GM19372 (cell line): ENCODE results near the gene LYST.
"Not testable (repeated sequence)": the region's sequence is repeated elsewhere in the genome, so short reads cannot be mapped to it uniquely, and the experiment has no call there.

Experiments
- ATAC-seq: cut with Tn5 transposase; IDR thresholded peaks from one replicate; pipeline ENCODE4 v1.9.1; 2021; ENCODE audit warnings: mild to moderate bottlenecking, low read depth, moderate library complexity; ENCODE audit not compliant: unreplicated experiment

LYST gene

DNA sequence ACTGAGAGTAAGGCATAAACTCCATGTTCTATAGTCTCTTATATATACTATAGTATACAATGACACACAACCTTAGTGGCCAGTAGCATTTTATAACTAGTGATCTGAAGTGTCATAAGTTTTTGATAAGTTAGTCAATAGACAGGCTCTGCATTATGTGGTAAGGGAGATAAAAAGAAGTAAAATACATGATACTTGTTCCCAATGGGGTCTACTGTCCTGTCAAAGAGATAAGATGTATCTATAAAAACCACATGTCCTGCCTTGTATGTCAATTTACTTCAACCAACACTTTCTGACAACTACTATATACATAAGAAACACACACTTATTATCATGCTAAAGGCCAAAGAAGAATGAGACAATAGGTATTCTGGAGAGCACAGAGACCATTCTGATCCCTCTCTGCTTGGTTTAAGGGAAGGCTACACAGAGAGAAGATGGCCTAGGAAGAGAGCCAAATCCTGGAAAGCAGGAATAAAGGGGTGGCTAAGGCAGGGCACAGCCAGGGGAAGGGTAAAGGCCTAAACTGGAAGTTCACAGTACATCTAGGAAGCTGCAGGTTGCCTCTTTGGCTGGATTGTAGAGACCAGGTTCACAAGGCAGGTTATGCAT is 91.4 kb downstream of the LYST start:
- ATAC-seq, result no peak

DNA sequence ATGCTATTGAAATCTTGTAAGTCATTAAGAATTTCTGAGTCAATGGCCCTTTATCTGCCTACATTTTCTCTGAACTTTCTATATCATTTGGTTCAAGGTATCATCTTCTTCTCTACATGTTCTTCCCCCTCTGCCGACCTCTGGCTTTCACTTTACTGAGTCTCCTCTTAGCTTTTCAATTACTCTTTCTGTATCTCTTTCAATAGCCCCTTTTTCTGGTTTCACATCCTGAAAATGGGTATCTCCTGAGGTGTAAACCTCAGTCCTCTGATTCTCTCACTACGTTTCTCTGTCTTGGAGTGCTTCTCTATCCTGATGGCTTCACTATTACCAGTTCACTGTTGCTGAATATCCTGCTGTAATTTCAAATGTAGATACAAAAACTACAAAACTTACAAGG is 98.9 kb downstream of the LYST start:
- peak; percentile 89 for ATAC-seq

DNA sequence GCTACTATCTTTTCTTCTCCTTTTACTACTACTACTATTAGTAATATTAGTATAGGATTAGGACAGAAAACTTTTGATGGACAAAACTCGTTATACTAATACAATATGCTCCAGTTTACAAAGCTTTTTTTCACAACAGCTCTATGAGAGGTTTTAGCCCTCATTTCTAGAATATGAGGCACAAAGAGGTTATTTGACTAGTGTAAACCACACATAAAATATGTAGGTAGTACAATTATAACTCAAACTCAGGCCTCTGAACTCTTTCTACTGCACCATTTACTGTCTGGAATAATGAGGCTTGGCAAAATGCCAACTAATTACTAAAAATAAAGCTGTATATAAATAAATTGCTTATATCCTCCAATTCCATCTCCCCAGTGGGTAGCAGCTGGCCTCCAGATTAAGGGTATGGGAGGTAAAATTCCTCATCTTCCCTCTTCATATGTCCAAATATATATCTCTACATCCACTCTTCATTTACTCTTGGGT is 99.9 kb downstream of the LYST start:
- no peak for ATAC-seq

GRCh38 chr1:235763962-235764361 is 102.7 kb downstream of the LYST start:
- no peak for ATAC-seq

DNA sequence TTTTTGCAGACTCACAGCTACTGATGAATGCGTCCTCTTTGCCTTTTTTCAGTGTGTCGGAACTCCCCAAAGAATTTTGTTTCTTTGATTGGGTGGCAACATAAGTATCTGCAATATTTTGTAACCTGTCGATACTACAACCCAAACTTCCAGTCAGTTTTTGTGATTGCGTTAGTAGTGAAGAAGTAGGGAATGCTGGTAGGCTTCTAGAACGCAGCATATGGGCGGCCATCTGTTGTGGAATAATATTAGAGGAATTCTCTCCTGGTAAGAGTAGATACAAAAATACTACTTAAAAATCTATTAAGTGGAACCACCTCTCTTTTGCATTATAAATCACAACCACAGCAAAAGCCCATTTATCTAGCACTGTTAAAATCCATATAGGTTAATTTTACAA is 107.4 kb downstream of the LYST start:
- no peak for ATAC-seq

DNA sequence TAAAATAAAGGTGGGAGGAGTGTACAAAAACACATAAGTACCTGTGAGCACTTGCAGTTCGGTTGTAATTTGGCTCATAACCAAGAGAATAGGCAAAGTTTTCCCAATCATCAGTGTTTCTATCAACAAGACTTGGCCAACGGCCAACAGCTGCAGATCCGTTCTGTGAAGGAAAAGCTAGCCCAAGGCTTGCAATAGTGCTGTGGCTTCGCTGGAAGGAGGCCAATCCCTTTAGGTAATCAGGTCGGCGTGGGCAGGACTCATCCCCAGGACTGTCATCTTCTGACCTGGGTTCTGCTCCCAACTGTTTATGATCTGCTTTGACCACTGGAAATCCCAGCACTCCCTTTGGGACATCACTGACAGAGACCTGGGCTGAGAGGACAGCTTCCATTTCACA is 107.8 kb downstream of the LYST start:
- no peak for ATAC-seq

- ATAC-seq, result no peak
These were observed 109.1 kb downstream of the LYST start for GRCh38 chr1:235757587-235758096.

DNA sequence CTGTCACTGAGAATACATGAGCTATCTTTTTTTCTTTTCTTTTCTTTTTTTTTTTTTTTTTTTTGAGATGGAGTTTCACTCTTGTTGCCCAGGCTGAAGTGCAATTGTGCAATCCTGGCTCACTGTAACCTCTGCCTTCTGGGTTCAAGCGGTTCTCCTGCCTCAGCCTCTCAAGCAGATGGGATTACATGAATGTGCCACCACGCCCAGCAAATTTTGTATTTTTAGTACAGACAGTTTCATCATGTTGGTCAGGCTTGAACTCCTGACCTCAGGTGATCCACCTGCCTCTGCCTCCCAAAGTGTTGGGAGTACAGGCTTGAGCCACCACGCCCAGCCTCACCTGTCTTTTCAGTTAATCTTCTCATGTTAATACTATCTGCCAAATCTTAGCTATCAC is 112.5 kb downstream of the LYST start:
- not testable (repeated sequence) for ATAC-seq

DNA sequence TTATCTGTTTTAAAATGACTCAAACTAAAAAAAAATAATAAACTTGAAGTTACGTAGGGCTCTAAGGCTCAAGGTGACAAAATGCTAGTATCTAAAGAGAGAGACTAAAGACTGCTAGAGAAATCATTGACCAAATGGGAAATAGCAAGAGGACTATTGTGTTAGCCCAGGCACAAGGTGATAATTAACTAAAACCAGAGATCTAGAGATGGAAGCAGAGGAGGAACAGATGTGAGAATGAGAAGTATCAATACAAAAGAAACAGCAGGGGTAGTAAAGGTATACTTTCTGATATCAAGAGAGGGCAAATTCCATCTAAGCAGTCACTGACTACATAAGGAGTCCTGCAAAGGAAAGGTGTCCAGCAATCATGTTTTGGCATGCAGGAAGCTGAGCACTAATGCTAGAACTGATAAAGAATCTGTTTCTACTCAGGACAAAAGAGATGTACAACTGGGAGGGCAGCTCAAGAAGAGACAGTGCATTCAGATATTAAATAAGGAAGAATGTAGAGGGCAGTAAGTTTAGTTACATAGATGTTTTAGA is 116.9 kb downstream of the LYST start:
- no peak for ATAC-seq

DNA sequence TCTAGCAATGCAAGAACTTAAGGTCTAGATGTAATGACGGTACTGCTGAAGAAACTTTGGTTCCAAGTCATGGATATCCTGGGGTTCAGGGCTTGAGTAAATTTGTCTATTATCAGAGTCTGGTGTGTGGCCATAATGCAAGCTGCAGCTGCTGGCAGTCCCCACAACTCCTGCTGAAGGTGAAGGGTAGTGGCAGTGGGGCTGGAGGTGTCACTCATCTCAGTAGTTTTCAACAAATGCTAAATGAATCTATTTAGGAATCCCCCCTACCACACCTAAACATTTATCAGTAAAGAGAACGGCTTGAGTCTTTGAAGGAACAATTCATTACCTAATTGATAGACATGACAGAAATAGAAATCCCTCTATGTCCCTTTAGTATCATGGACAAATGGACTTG is 118.0 kb downstream of the LYST start:
- ATAC-seq, result no peak

- ATAC-seq, result no peak
These were observed 120.5 kb downstream of the LYST start for GRCh38 chr1:235746245-235746644.

- no peak for ATAC-seq
These were observed 121.1 kb downstream of the LYST start for GRCh38 chr1:235745503-235746136.

GRCh38 chr1:235742914-235743599 is 123.6 kb downstream of the LYST start:
- ATAC-seq, result no peak

GRCh38 chr1:235741294-235741693 is 125.4 kb downstream of the LYST start:
- ATAC-seq, result no peak

- ATAC-seq, result no peak
These were observed 127.1 kb downstream of the LYST start for GRCh38 chr1:235739631-235740030.

GRCh38 chr1:235739124-235739523 is 127.6 kb downstream of the LYST start:
- ATAC-seq, result no peak

DNA sequence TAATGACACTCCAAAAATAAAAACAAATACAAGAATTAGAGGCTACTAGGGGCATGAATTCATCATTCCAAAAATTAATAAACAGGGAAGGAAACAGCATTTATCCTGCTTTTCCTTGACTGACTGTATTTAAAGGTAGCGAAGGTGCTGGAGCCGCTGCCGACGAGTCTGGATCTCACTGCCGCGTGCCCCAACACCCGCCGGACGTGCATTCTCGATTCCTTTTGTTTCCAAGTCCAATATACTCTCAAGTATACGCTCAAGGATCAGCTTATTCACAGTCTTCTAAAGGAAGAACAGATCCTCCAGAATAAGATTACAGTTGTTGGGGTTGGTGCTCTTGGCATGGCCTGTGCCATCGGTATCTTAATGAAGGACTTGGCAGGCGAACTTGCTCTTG is 129.0 kb downstream of the LYST start:
- ATAC-seq, result no peak

DNA sequence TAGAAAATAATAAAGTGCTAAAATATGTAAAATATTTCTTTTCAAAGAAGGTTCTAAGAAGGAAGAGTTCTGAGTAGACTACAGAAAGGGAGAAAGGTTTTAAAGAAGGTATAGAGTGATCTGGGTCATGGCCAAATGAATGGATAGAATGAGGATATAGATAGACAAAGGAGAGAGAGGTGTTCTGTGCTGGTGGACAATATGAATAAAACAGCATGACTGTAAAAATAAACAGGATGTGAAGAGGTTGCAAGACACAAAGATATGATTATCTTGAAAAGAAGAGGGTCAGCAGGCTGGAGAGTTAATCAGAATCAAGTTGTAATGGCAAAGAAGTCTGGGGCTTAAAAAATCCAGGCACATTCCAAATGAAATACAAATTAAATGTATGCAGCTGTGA is 130.4 kb downstream of the LYST start:
- ATAC-seq, result no peak

DNA sequence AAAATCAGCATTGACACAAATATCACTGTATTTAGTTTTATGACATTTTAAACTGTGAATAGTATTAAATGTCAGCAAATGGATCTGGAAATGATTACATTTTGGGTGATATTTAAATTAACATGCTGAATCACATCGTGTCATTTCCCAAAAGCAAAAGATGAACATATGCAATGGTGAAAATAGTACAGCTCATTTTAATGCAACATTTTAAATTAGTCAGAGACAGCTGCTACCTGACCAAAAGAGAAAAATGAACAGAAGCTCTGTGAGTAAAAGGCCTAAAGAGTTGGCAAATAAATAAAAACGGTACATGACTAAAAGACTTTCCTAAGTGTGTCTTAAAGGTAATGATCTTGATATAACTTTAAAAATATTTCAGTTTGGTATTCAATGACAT is 131.1 kb downstream of the LYST start:
- no peak for ATAC-seq

GRCh38 chr1:235734335-235734734 is 132.4 kb downstream of the LYST start:
- no peak for ATAC-seq

GRCh38 chr1:235730007-235730406 is 136.7 kb downstream of the LYST start:
- no peak for ATAC-seq
